GM12872 (cell line): Measurements from ENCODE around the gene MACC1.

Experiments
- CTCF ChIP-seq: IDR thresholded peaks from 3 replicates; pipeline ENCODE4 v1.5.1; 2011; ENCODE audit warnings: low read depth, mild to moderate bottlenecking, low read length, moderate library complexity; ENCODE audit not compliant: insufficient read depth

Gene MACC1

GRCh38 chr7:20151708-20152456 lies 65.3 kb downstream of the MACC1 start:
- TF ChIP-seq CTCF: no peak

- no peak for TF ChIP-seq CTCF
Observed at GRCh38 chr7:20146451-20146850, 70.7 kb downstream of the MACC1 start.

- no peak for TF ChIP-seq CTCF
Observed at GRCh38 chr7:20144801-20145200, 72.4 kb downstream of the MACC1 start.

GRCh38 chr7:20141666-20142065 lies 75.5 kb downstream of the MACC1 start:
- no peak for TF ChIP-seq CTCF

GRCh38 chr7:20141002-20141345 lies 76.2 kb downstream of the MACC1 start:
- TF ChIP-seq CTCF: no peak

- TF ChIP-seq CTCF: no peak
Observed at GRCh38 chr7:20140291-20141001, 76.7 kb downstream of the MACC1 start.

- TF ChIP-seq CTCF: no peak
Observed at GRCh38 chr7:20136647-20137046, 80.5 kb downstream of the MACC1 start.
